NT2/D1 (cell line): Measurements from ENCODE around the gene KLHDC8B.

ENCODE experiments used
- DNase-seq: peaks from one replicate; pipeline ENCODE4 v3.0.0-alpha.2; 2011; ENCODE audit warnings: low read depth, low spot score
- H3K27me3 ChIP-seq: 2 replicates; pipeline ENCODE4 v1.6.0; 2011; ENCODE audit warnings: mild to moderate bottlenecking; ENCODE audit not compliant: insufficient read length, insufficient read depth
- H3K36me3 ChIP-seq: 2 replicates; pipeline ENCODE4 v1.6.1; 2011; ENCODE audit warnings: mild to moderate bottlenecking, low read length, mixed read lengths; ENCODE audit not compliant: insufficient read depth, insufficient read length
- H3K4me1 ChIP-seq: 2 replicates; pipeline ENCODE4 v1.5.1; 2011; ENCODE audit not compliant: insufficient read depth, insufficient read length
- H3K4me3 ChIP-seq: 2 replicates; pipeline ENCODE4 v1.5.1; 2011; ENCODE audit warnings: low read depth; ENCODE audit not compliant: insufficient read length
- H3K9ac ChIP-seq: 2 replicates; pipeline ENCODE4 v1.6.0; 2011; ENCODE audit warnings: low read depth; ENCODE audit not compliant: insufficient read length
- H3K9me3 ChIP-seq: 2 replicates; pipeline ENCODE4 v1.5.1; 2011; ENCODE audit warnings: mild to moderate bottlenecking, low read length; ENCODE audit not compliant: insufficient read depth
- SUZ12 ChIP-seq: IDR thresholded peaks from 2 replicates; pipeline ENCODE4 v1.6.1; 2011; ENCODE audit not compliant: insufficient read length, insufficient read depth; ENCODE audit errors: extremely low read depth
- YY1 ChIP-seq: IDR thresholded peaks from 2 replicates; pipeline ENCODE4 v1.6.1; 2011; ENCODE audit not compliant: insufficient read length, insufficient read depth
- ZNF274 ChIP-seq: IDR thresholded peaks from 2 replicates; pipeline ENCODE4 v1.6.1; 2011; ENCODE audit warnings: mild to moderate bottlenecking, low read depth, low read length

KLHDC8B gene

GRCh38 chr3:49158792-49159191 lies 12.6 kb upstream of the KLHDC8B start:
- Histone ChIP-seq H3K4me1 (peaks cover 3% of the 10 kb centered on the region), H3K9me3 (no peaks in the 10 kb centered on the region), H3K4me3 (no peak overlapping the region), H3K27me3 (no peaks in the 10 kb centered on the region), H3K9ac (no peak overlapping the region), H3K36me3 (peaks cover 26% of the 10 kb centered on the region)
- no peak for DNase-seq
- no peak for TF ChIP-seq ZNF274
- TF ChIP-seq YY1, result no peak

- Histone ChIP-seq H3K4me3 (no peak overlapping the region), H3K36me3 (peaks cover 43% of the 10 kb centered on the region), H3K9me3 (no peaks in the 10 kb centered on the region), H3K27me3 (no peaks in the 10 kb centered on the region), H3K4me1 (peaks cover 7% of the 10 kb centered on the region), H3K9ac (no peak overlapping the region)
- no peak for TF ChIP-seq SUZ12
- no peak for TF ChIP-seq ZNF274
- no peak for TF ChIP-seq YY1
- DNase-seq, result no peak
Observed at GRCh38 chr3:49161197-49161596, 10.2 kb upstream of the KLHDC8B start.

GRCh38 chr3:49161808-49162530 lies 9.4 kb upstream of the KLHDC8B start:
- H3K27me3 ChIP-seq, result no peaks in the 10 kb centered on the region
- no peak for DNase-seq
- H3K4me1 ChIP-seq, result peaks cover 7% of the 10 kb centered on the region
- no peak overlapping the region for H3K9ac ChIP-seq
- no peaks in the 10 kb centered on the region for H3K9me3 ChIP-seq
- H3K36me3 ChIP-seq, result peaks cover 43% of the 10 kb centered on the region
- TF ChIP-seq ZNF274 (no peak), SUZ12 (no peak), YY1 (no peak)
- H3K4me3 ChIP-seq, result no peak overlapping the region

GRCh38 chr3:49162751-49163419 lies 8.5 kb upstream of the KLHDC8B start:
- no peak for DNase-seq
- Histone ChIP-seq H3K9me3 (no peaks in the 10 kb centered on the region), H3K27me3 (no peaks in the 10 kb centered on the region), H3K36me3 (peaks cover 43% of the 10 kb centered on the region), H3K4me3 (no peak overlapping the region), H3K9ac (peak overlapping the region; percentile 21), H3K4me1 (peaks cover 7% of the 10 kb centered on the region)
- TF ChIP-seq SUZ12, result no peak
- TF ChIP-seq YY1, result no peak
- no peak for TF ChIP-seq ZNF274

GRCh38 chr3:49163609-49164008 lies 7.8 kb upstream of the KLHDC8B start:
- H3K9ac ChIP-seq, result peak overlapping the region; percentile 11
- no peaks in the 10 kb centered on the region for H3K9me3 ChIP-seq
- no peak for DNase-seq
- peaks cover 43% of the 10 kb centered on the region for H3K36me3 ChIP-seq
- H3K27me3 ChIP-seq, result no peaks in the 10 kb centered on the region
- peaks cover 7% of the 10 kb centered on the region for H3K4me1 ChIP-seq
- no peak for TF ChIP-seq ZNF274
- TF ChIP-seq YY1, result no peak
- H3K4me3 ChIP-seq, result no peak overlapping the region

GRCh38 chr3:49164983-49165720 lies 6.2 kb upstream of the KLHDC8B start:
- Histone ChIP-seq H3K27me3 (no peaks in the 10 kb centered on the region), H3K4me3 (peak overlapping the region; percentile 92), H3K9me3 (no peaks in the 10 kb centered on the region), H3K9ac (peak overlapping the region; percentile 96), H3K36me3 (peaks cover 43% of the 10 kb centered on the region), H3K4me1 (peaks cover 4% of the 10 kb centered on the region)
- DNase-seq, result no peak
- TF ChIP-seq SUZ12 (no peak), YY1 (no peak), ZNF274 (no peak)
